GM21360 (cell line): Measurements from ENCODE around the gene NRP2.

ENCODE experiments used
- ATAC-seq: cut with Tn5 transposase; IDR thresholded peaks from one replicate; pipeline ENCODE4 v1.9.1; 2021; ENCODE audit warnings: mild to moderate bottlenecking, moderate library complexity; ENCODE audit not compliant: unreplicated experiment

NRP2 gene

DNA sequence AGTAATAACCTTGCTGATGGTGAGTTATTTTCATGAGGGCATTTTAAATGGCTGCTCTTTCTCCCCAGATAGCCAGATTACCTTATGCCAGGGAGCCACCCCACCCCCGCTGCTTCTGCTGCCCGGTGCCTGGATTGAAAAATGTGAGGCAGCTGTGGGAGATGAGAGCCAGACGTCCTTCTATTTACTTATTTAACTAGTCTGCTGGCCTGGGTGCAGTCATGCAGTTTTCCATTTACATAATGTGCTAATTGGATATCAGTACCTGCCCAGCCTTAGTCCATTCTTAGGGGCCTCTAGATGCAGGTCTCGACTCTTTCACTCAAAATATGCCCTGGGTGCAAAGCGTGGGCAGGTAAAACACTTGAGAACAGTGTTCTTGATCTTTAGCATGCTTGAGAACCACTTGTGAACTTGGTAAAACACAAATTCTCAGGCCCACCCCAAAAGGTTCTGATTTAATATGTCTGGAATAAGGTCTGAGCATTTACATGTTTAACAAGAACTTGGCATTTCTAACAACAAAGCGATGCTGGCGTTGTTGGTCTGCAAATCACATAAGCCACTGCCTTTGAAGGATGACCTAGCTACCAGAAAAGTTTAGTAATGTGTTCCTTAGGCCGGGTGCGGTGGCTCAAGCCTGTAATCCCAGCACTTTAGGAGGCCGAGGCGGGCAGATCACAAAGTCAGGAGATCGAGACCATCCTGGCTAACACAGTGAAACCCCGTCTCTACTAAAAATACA is 154.3 kb downstream of the NRP2 start:
- no peak for ATAC-seq

GRCh38 chr2:205837663-205838062 is 155.4 kb downstream of the NRP2 start:
- ATAC-seq = no peak

GRCh38 chr2:205845446-205845845 is 163.1 kb downstream of the NRP2 start:
- ATAC-seq = no peak
